ENCODE results near the gene NLE1.
A peak's percentile ranks its signal among the peaks of the same experiment; 100 is the strongest.

DNA sequence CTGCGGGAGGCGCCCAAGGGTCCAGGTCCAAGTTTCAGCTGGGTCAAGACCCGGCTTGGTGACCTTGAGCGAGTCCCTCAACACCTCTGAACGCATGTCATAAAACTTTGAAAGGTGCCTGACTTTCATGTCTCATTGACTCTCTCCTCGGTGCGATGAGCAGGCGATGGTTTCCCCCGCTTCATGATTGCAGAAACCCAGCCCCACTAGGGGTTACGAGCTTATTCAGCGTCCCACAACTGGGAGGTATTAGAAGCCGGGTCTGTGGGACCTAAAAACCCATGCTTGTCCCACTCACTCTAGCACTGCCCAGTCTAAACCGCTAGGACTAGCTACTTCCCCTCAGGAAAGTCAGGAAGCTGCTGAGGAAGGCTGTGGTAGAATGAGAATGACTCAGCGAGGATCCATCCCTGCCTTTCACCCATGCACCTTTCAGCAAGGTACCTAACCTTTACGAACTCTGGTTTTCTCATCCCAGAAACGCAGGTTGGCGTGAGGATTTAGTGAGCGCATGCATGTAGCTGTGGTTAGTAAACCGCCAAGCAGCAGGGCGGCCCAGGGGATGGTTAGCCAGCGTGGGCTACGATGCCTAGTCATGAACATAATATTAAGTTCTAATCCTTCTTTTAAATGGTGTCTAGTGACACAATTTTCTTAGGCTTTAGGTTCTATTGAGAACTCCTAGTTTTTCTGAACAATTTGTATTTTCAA, 52.4 kb downstream of the NLE1 start:
- TF ChIP-seq CTCF (IDR thresholded peaks at IDR 0.05 in 8 of 11, conservative IDR thresholded peaks at IDR 0.05 in 3 of 11): peak in 10 of 11 experiments; percentile 6 to 70 (median 54)
- no peak for TF ChIP-seq POLR2AphosphoS5 (IDR thresholded peaks at IDR 0.05)
- no peak for TF ChIP-seq POLR2A (IDR thresholded peaks at IDR 0.05)

All from spleen (tissue), 7 donors.